Mucosa of gallbladder (tissue), 1 donor: ENCODE results near the gene GLRX. TPM values are rescaled to one million over a fixed set of nuclear protein-coding genes. Genes with fewer than 3 reads are reported as not detected.

Experiments
- DNase-seq: peaks from one replicate; pipeline ENCODE4 v3.0.0-alpha.2; 2020; ENCODE audit warnings: low spot score
- total RNA-seq: library from RNA; stranded (reverse); gene quantifications from one replicate; pipeline ENCODE4 v1.2.1, GENCODE V29; 2021
- donor health status: DM: no; HTN: no; CAD: no.

The GLRX gene
- total RNA-seq, 1 donor from 2014 or later = 64.4 TPM

GRCh38 chr5:95808686-95809413 is 13.7 kb downstream of the GLRX start:
- peak; percentile 79 for DNase-seq

- DNase-seq = no peak
Observed at GRCh38 chr5:95808013-95808685, 14.4 kb downstream of the GLRX start.

- no peak for DNase-seq
Observed at GRCh38 chr5:95806687-95807086, 15.8 kb downstream of the GLRX start.

GRCh38 chr5:95804736-95805539 is 17.6 kb downstream of the GLRX start:
- DNase-seq = no peak

- peak; percentile 47 for DNase-seq
Observed at GRCh38 chr5:95803271-95804148, 19.0 kb downstream of the GLRX start.

- no peak for DNase-seq
Observed at GRCh38 chr5:95801961-95802360, 20.6 kb downstream of the GLRX start.

- no peak for DNase-seq
Observed at GRCh38 chr5:95801532-95801931, 21.0 kb downstream of the GLRX start.

GRCh38 chr5:95800553-95800952 is 22.0 kb downstream of the GLRX start:
- no peak for DNase-seq

- DNase-seq = no peak
Observed at GRCh38 chr5:95799191-95799835, 23.2 kb downstream of the GLRX start.

- no peak for DNase-seq
Observed at GRCh38 chr5:95798545-95798944, 24.0 kb downstream of the GLRX start.

- no peak for DNase-seq
Observed at GRCh38 chr5:95798048-95798447, 24.5 kb downstream of the GLRX start.

- no peak for DNase-seq
Observed at GRCh38 chr5:95797301-95797700, 25.2 kb downstream of the GLRX start.

- no peak for DNase-seq
Observed at GRCh38 chr5:95794070-95794516, 28.4 kb downstream of the GLRX start.

GRCh38 chr5:95791751-95792150 is 30.8 kb downstream of the GLRX start:
- DNase-seq = no peak

GRCh38 chr5:95788493-95788892 is 34.0 kb downstream of the GLRX start:
- no peak for DNase-seq

- no peak for DNase-seq
Observed at GRCh38 chr5:95786821-95787418, 35.6 kb downstream of the GLRX start.

GRCh38 chr5:95784514-95785302 is 37.8 kb downstream of the GLRX start:
- no peak for DNase-seq

GRCh38 chr5:95783661-95784060 is 38.9 kb downstream of the GLRX start:
- DNase-seq = no peak

GRCh38 chr5:95782181-95782580 is 40.3 kb downstream of the GLRX start:
- no peak for DNase-seq

- peak; percentile 85 for DNase-seq
Observed at GRCh38 chr5:95781101-95781583, 41.4 kb downstream of the GLRX start.
